ENCODE results near the gene CNOT1. TPM values are rescaled to one million over a fixed set of nuclear protein-coding genes. Genes with fewer than 3 reads are reported as not detected.

CNOT1 gene
- total RNA-seq, 4 donors from 2014 or later = 69.4 to 173 (median 151) TPM

DNA sequence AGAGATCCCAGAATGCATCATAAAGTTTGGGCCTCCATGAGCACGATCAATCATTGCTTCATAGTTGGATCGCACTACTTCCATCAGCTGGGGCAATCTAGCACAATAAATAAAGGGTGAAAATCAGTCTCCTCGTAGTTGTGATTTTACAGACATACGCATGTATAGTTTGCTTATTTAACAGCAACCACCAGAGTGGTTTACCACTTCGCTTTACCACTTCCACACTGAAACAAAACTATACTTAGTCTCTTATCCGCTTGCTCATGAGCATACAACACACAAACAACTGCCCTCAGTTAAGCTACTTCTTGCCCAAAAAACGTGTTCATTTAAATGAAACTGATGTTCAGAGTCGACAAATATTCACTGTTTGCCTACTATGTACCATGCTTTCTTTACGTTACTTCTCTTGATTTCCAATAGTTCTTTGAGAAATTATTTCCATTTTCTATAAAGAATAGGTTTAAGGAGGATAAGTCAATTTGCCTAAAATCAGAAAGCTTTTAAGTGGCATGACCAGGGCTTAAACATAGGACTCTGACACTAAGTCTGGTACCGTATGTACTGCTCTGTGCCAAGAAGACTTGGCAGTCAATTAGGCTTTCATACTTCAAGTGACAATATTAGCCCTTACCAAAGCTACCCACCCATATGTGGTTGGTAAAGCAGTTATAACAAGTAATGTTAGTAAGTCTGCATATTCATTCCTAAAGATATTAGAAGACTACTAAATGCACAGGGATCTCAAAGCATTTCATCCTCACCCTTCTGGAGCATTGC, 92.3 kb downstream of the CNOT1 start:
- no peaks in the 10 kb centered on the region for H3K36me3 ChIP-seq
- intact Hi-C loops (cut with DNase I; ENCODE audit: low total_unique reads) = no loop called here
- H3K27ac ChIP-seq = no peak overlapping the region
- TF ChIP-seq, protein P1, sequence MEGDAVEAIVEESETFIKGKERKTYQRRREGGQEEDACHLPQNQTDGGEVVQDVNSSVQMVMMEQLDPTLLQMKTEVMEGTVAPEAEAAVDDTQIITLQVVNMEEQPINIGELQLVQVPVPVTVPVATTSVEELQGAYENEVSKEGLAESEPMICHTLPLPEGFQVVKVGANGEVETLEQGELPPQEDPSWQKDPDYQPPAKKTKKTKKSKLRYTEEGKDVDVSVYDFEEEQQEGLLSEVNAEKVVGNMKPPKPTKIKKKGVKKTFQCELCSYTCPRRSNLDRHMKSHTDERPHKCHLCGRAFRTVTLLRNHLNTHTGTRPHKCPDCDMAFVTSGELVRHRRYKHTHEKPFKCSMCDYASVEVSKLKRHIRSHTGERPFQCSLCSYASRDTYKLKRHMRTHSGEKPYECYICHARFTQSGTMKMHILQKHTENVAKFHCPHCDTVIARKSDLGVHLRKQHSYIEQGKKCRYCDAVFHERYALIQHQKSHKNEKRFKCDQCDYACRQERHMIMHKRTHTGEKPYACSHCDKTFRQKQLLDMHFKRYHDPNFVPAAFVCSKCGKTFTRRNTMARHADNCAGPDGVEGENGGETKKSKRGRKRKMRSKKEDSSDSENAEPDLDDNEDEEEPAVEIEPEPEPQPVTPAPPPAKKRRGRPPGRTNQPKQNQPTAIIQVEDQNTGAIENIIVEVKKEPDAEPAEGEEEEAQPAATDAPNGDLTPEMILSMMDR (IDR thresholded peaks at IDR 0.05) = no peak
- no peak for TF ChIP-seq POLR2A (IDR thresholded peaks at IDR 0.05)
- no peak for DNase-seq
- H3K27me3 ChIP-seq = no peaks in the 10 kb centered on the region
- H3K4me3 ChIP-seq = no peak overlapping the region
- no peaks in the 10 kb centered on the region for H3K9me3 ChIP-seq
- no peaks in the 10 kb centered on the region for H3K4me1 ChIP-seq

DNA sequence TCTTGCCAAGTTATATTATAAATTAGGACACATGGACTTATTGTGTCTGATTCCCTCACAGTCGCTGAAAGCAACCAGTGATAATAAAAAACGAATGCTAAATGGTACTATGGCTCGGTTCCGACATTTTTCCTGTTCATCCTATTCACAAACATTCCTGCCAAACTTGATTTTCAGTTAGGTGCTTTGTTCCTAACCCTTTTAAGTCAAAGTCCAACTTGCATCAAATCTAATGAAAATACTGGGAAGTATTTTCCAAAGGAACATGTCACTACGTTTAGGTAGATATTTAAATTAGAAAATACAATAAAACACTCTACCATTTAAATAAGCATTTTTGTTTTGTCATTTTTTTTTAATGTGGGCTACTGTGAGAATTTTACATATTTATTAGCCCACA, 93.3 kb downstream of the CNOT1 start:
- no peaks in the 10 kb centered on the region for H3K9me3 ChIP-seq
- H3K4me3 ChIP-seq = no peak overlapping the region
- H3K36me3 ChIP-seq = no peaks in the 10 kb centered on the region
- H3K4me1 ChIP-seq = no peaks in the 10 kb centered on the region
- intact Hi-C loops (cut with DNase I; ENCODE audit: low total_unique reads) = no loop called here
- H3K27me3 ChIP-seq = no peaks in the 10 kb centered on the region
- TF ChIP-seq POLR2A (IDR thresholded peaks at IDR 0.05) = no peak
- TF ChIP-seq, protein P1 (IDR thresholded peaks at IDR 0.05) = no peak
- no peak for DNase-seq
- no peak overlapping the region for H3K27ac ChIP-seq

DNA sequence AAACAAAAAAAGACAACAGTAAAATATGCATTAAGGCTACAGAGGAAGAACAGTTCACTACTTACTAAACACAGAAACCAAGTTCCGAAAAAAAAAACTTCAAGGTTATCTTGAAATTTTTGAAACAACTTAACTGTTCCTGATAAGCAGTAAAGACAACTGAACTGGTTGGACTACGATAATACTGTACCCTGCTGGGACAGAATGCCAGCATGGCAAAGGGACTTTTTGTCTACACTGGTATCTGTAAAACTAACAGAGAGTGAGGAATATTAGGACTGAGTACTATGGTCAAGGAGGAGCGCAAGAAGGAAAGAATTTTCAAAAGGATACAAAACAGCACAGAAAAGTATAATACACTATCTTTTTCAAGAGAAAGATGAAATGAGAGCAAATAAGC, 94.5 kb downstream of the CNOT1 start:
- H3K36me3 ChIP-seq = no peaks in the 10 kb centered on the region
- H3K9me3 ChIP-seq = no peaks in the 10 kb centered on the region
- H3K27me3 ChIP-seq = no peaks in the 10 kb centered on the region
- no peaks in the 10 kb centered on the region for H3K4me1 ChIP-seq
- H3K4me3 ChIP-seq = no peak overlapping the region
- no peak overlapping the region for H3K27ac ChIP-seq
- intact Hi-C loops (cut with DNase I; ENCODE audit: low total_unique reads) = no loop called here
- TF ChIP-seq POLR2A (IDR thresholded peaks at IDR 0.05) = no peak
- TF ChIP-seq, protein P1 (IDR thresholded peaks at IDR 0.05) = no peak
- DNase-seq = no peak

DNA sequence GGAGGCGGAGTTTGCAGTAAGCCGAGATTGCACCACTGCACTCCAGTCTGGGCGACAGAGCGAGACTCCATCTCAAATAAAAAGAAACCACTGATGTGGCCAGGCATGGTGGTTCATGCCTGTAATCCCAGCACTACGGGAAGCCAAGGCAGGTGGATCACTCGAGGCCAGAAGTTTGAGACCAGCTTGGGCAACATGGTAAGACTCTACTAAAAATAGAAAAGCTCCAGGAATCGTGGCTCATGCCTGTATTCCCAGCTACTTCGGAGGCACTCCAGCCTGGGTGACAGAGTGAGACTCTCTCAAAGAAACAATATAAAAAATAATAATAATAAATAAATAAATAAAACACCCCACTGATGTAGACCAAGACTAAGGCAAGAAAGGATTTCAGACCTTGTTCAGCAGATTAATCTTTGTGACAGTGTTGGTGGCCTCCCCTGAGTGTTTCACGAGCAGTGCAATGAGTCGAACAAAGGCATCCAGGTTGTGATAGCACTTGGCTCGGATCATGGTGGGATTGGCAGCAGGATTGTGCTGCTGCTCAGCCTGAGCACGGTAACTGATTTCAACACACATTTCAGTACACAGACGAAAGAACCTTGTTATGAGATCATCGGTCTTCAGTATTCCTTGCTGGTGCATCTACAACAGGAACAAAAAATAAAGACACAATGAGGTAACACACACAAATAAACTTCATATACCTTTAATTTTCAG, 95.7 kb downstream of the CNOT1 start:
- Histone ChIP-seq H3K27ac (no peak overlapping the region), H3K9me3 (no peaks in the 10 kb centered on the region), H3K4me3 (no peak overlapping the region), H3K4me1 (no peaks in the 10 kb centered on the region), H3K27me3 (no peaks in the 10 kb centered on the region), H3K36me3 (no peaks in the 10 kb centered on the region)
- intact Hi-C loops (cut with DNase I; ENCODE audit: low total_unique reads) = no loop called here
- DNase-seq = no peak
- no peak for TF ChIP-seq POLR2A (IDR thresholded peaks at IDR 0.05)
- TF ChIP-seq, protein P1 (IDR thresholded peaks at IDR 0.05) = no peak

DNA sequence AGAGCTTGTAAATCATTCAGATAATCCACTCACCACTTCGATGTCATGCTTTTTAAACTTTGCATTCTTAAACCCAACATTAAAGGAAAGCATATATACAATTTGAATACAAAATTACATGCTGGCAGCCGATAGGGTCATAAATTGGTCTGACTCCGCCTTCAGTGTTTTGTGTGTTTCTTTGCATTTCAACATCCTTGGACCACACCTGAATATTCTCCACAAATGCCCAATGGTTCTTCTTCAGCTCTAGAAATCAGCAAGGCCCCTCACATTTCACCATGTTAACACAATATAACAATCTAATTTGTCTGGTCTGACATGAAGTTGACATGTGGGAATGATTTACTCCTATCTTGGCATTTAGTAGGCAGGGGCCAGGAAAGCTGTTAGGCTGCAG, 97.2 kb downstream of the CNOT1 start:
- intact Hi-C loops (cut with DNase I; ENCODE audit: low total_unique reads) = no loop called here
- H3K27me3 ChIP-seq = no peaks in the 10 kb centered on the region
- H3K9me3 ChIP-seq = no peaks in the 10 kb centered on the region
- no peak for DNase-seq
- H3K4me3 ChIP-seq = no peak overlapping the region
- H3K4me1 ChIP-seq = no peaks in the 10 kb centered on the region
- H3K27ac ChIP-seq = no peak overlapping the region
- H3K36me3 ChIP-seq = no peaks in the 10 kb centered on the region
- no peak for TF ChIP-seq POLR2A (IDR thresholded peaks at IDR 0.05)
- TF ChIP-seq, protein P1 (IDR thresholded peaks at IDR 0.05) = no peak
